SU-DHL-6 (cell line): ENCODE measurements around the gene CTSZ.
A peak's percentile ranks its signal among the peaks of the same experiment; 100 is the strongest.

ENCODE experiments used
- H2AFZ ChIP-seq: fragments of 200-600 bp; sonication (generic); 2 replicates; pipeline ENCODE4 v1.6.1; 2014; ENCODE audit warnings: low read depth, mild to moderate bottlenecking, moderate library complexity, mixed read lengths, antibody characterized with exemption, low read length; ENCODE audit not compliant: severe bottlenecking
- H3F3A ChIP-seq: fragments of 200-600 bp; shearing (Covaris generic); 2 replicates; pipeline ENCODE4 v1.6.0; 2016; ENCODE audit warnings: antibody characterized with exemption, mild to moderate bottlenecking; ENCODE audit not compliant: insufficient read depth
- H3K27ac ChIP-seq: fragments of 200-600 bp; sonication (generic); 2 replicates; pipeline ENCODE4 v1.5.1; 2016; ENCODE audit warnings: low read depth, mild to moderate bottlenecking, low read length, moderate library complexity, mixed read lengths
- H3K27me3 ChIP-seq: fragments of 200-600 bp; sonication (generic), shearing (Covaris generic); 2 replicates; pipeline ENCODE4 v1.6.0; 2014; ENCODE audit warnings: mild to moderate bottlenecking, low read length
- H3K36me3 ChIP-seq: fragments of 200-600 bp; sonication (generic); 2 replicates; pipeline ENCODE4 v1.6.1; 2014; ENCODE audit warnings: mild to moderate bottlenecking, low read length, mixed read lengths
- H3K4me2 ChIP-seq: fragments of 300-600, 200-600 bp; shearing (Covaris generic), sonication (generic); 2 replicates; pipeline ENCODE4 v1.6.0; 2014; ENCODE audit warnings: low read length, low read depth, mild to moderate bottlenecking; ENCODE audit not compliant: poor library complexity, severe bottlenecking
- H3K4me3 ChIP-seq: fragments of 200-600 bp; sonication (generic); 2 replicates; pipeline ENCODE4 v1.5.1; 2014; ENCODE audit warnings: antibody characterized with exemption, low read length, mild to moderate bottlenecking, mixed read lengths; ENCODE audit not compliant: insufficient read depth, poor library complexity, severe bottlenecking
- H3K79me2 ChIP-seq: fragments of 200-600 bp; sonication (generic); 2 replicates; pipeline ENCODE4 v1.6.1; 2014; ENCODE audit warnings: mild to moderate bottlenecking, low read length, moderate library complexity; ENCODE audit not compliant: insufficient read depth
- H3K9ac ChIP-seq: fragments of 200-600 bp; sonication (generic); 2 replicates; pipeline ENCODE4 v1.7.0; 2014; ENCODE audit warnings: mild to moderate bottlenecking, low read length
- H3K9me2 ChIP-seq: fragments of 200-600 bp; sonication (generic); replicated peaks from 2 replicates; pipeline ENCODE4 v1.6.1; 2014; ENCODE audit warnings: low read length; ENCODE audit not compliant: insufficient read depth
- H3K9me3 ChIP-seq: fragments of 200-600 bp; sonication (generic); 2 replicates; pipeline ENCODE4 v1.6.1; 2014; ENCODE audit warnings: low read length, mixed read lengths; ENCODE audit not compliant: insufficient read depth
- H4K20me1 ChIP-seq: fragments of 200-600 bp; sonication (generic); 2 replicates; pipeline ENCODE4 v1.6.1; 2014; ENCODE audit warnings: low read depth, mild to moderate bottlenecking, antibody characterized with exemption, low read length, moderate library complexity, mixed read lengths
- CTCF ChIP-seq: fragments of 200-600 bp; sonication (generic); IDR thresholded peaks from one replicate; pipeline ENCODE4 v1.5.1; 2017; ENCODE audit warnings: antibody characterized with exemption, mild to moderate bottlenecking, low read length, moderate library complexity; ENCODE audit not compliant: insufficient read depth, poor library complexity, severe bottlenecking
- EZH2phosphoT487 ChIP-seq: fragments of 200-600 bp; sonication (generic), shearing (Covaris generic); conservative IDR thresholded peaks from 2 replicates; pipeline ENCODE4 v1.6.1; 2018; ENCODE audit warnings: mild to moderate bottlenecking, antibody characterized with exemption, low read length, moderate library complexity, mixed read lengths

The CTSZ gene

GRCh38 chr20:59030911-59031563 lies 24.0 kb upstream of the CTSZ start:
- peak overlapping the region; percentile 72 for H3K27ac ChIP-seq

GRCh38 chr20:59028812-59029211 lies 21.8 kb upstream of the CTSZ start:
- TF ChIP-seq CTCF, result no peak
- TF ChIP-seq EZH2phosphoT487, result no peak
- H3K4me3 ChIP-seq, result no peak overlapping the region
- no peak overlapping the region for H2AFZ ChIP-seq
- H3K27me3 ChIP-seq, result no peaks in the 10 kb centered on the region
- H3F3A ChIP-seq, result peaks cover 39% of the 10 kb centered on the region
- H3K27ac ChIP-seq, result peak overlapping the region; percentile 9; the same call in 1 of the 2 replicates
- H3K9ac ChIP-seq, result peak overlapping the region; percentile 32; the same call in 1 of the 2 replicates
- peaks cover 70% of the 10 kb centered on the region for H3K79me2 ChIP-seq
- no peaks in the 10 kb centered on the region for H3K9me2 ChIP-seq
- no peaks in the 10 kb centered on the region for H3K9me3 ChIP-seq
- H3K36me3 ChIP-seq, result peaks cover 55% of the 10 kb centered on the region
- H4K20me1 ChIP-seq, result peaks cover 24% of the 10 kb centered on the region
- peak overlapping the region; percentile 97 for H3K4me2 ChIP-seq

More at GRCh38 chr20:59030911-59031563, 24.0 kb upstream of the CTSZ start:
- Histone ChIP-seq H3K4me2 (peak overlapping the region; percentile 97), H3K9ac (peak overlapping the region; percentile 97), H3K36me3 (peaks cover 60% of the 10 kb centered on the region), H3K9me2 (no peaks in the 10 kb centered on the region), H3K4me3 (peak overlapping the region; percentile 90), H4K20me1 (peaks cover 20% of the 10 kb centered on the region), H3K27me3 (no peaks in the 10 kb centered on the region), H3K79me2 (peaks cover 61% of the 10 kb centered on the region), H3F3A (peaks cover 60% of the 10 kb centered on the region), H3K9me3 (no peaks in the 10 kb centered on the region), H2AFZ (no peak overlapping the region)
- TF ChIP-seq CTCF (no peak), EZH2phosphoT487 (no peak)

GRCh38 chr20:59027741-59028320 lies 20.8 kb upstream of the CTSZ start:
- H3F3A ChIP-seq, result peaks cover 29% of the 10 kb centered on the region
- no peak for TF ChIP-seq EZH2phosphoT487
- no peak for TF ChIP-seq CTCF
- H3K4me3 ChIP-seq, result no peak overlapping the region
- no peaks in the 10 kb centered on the region for H3K27me3 ChIP-seq
- peaks cover 52% of the 10 kb centered on the region for H3K36me3 ChIP-seq
- H3K9ac ChIP-seq, result no peak overlapping the region
- H3K9me2 ChIP-seq, result no peaks in the 10 kb centered on the region
- H3K79me2 ChIP-seq, result peaks cover 70% of the 10 kb centered on the region
- H3K4me2 ChIP-seq, result peak overlapping the region; percentile 97
- no peak overlapping the region for H3K27ac ChIP-seq
- H3K9me3 ChIP-seq, result no peaks in the 10 kb centered on the region
- H4K20me1 ChIP-seq, result peaks cover 24% of the 10 kb centered on the region
- no peak overlapping the region for H2AFZ ChIP-seq
